HG03342 (cell line): ENCODE results near the gene LIN28A.

ENCODE experiments used
- ATAC-seq: cut with Tn5 transposase; IDR thresholded peaks from one replicate; pipeline ENCODE4 v1.9.1; 2021; ENCODE audit warnings: mild to moderate bottlenecking, moderate library complexity; ENCODE audit not compliant: unreplicated experiment

LIN28A gene

DNA sequence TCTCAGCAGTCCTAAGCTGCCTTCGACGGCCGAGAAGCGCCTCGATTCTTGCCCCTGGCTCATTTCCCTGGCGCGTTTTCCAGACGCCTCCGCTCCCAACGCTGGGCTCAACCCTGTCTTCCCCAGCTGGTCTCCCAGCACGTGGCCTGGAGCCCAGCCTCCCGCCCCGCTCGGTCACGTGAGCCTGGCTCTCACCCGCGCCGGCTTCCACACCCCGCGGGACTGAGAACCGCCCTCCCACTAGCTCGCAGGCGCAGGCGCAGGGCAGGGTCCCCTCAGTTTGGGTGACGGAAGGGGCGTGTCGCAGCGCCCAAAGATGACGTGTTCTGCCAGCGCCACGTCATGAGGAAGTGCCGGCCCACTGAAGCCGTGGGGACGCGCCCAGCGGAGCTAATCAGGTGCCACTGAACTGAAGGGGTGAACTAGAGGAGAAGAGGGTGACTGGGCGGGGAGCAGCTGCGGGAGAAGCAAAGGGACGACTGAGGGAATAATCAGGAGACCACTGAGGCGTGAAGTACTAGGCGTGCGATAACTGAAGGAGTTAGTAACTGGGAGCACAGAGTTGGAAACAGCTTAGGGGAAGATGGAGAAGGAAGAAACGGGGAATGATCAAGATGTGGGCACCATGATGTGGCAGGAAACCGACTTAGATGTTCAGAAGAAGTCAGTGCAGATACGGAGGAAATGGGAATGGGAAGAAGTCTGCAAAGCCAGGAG lies 21.5 kb downstream of the LIN28A start, which contains the start of gene DHDDS:
Gene DHDDS (plus strand): TSS at position 343 of the 717 bp plus-strand sequence. CDS start 625 bp downstream, outside the sequence.
- peak; percentile 90 for ATAC-seq

DNA sequence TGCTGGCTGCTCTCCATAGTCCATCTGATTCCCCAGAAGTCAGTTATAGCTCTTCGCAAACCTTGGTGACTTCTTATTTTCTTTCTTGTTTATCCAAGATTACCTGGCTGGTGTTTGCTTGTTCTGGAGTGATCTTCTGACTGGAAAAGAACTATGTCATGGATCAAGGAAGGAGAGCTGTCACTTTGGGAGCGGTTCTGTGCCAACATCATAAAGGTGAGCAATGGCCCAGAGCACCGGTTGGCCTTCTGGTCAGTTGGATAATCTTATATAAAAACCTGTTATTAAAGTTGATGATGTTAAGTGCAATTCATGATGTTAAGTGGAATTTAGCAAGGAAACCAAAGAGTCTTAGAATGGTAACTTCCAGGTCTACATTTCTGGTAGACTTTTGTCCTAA lies 22.2 kb downstream of the LIN28A start:
- no peak for ATAC-seq

DNA sequence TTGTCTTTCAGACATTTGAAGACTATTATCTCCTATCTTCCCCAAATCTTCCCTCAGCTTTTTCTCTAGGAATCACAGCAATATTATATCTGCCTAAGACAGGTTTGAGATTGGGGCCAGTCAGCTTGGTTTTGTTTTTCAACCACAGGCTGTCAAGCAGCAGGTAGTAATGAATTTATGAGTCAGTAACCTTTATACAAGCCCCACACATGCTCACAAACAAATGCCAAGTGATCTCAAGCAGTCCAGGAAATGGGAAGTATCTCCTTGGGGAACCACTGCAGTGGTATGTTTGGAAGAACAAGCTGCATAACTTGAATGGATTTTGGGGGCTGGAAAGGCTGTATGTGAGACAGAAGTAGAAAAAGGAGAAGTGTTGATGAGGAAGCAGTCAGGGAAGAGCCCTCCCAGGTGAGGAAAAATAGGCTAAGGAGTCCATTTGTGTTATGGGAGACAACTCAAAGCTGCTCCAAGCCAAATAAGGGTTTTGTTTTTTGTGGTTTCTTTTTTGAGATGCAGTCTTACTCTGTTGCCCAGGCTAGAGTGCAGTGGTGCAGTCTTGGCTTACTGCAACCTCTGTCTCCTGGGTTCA lies 23.6 kb downstream of the LIN28A start:
- ATAC-seq, result no peak

DNA sequence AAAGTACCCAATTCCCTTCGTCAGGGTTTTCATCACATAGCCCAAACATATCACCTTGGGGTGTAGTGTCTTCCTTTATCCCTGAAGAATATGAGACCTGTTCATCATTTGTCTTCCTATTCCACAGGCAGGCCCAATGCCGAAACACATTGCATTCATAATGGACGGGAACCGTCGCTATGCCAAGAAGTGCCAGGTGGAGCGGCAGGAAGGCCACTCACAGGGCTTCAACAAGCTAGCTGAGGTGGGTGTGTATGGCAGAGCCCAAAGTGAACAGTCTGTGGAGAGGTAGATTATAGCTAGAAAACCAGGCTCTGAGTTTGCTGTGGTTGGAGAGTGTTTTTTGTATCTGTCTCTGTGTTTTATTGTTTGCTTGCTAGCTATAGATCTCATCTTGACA lies 27.4 kb downstream of the LIN28A start:
- no peak for ATAC-seq

DNA sequence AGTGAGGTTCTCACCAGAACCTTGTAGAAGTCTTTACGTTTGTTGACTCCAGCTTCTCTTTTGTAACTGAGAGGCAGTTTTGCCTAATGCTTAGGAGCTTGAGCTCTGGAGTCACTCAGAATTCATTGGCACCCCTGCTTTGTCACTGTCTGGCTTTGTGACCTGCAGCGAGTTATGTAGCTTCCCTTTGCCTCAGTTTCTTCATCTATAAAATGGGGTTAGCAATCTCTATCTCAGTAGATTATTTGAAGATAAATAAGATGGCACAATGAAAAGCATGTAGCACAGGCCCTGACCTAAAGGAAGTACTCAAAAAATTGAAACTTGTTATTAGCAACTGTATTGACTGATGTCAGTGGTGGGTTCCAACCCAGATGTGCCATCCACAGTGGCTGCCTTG lies 29.6 kb downstream of the LIN28A start:
- no peak for ATAC-seq

DNA sequence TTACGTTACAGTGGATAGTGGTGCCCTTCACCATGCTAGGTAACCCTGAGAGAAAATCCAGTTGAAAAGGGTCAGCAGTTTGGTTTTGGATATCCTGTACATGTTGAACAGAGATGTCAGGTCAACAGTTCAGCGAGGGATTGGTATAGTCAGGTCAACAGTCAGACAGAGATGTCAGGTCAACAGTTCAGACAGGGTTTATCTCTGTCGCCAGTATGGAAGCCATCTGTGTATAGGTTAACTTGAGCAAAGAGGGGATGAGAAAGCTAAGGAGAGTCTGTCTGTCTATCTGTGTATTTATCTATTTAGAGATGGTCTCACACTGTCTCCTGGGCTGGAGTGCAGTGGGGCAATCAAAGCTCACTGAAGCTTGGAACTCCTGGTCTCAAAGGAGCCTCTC lies 39.3 kb downstream of the LIN28A start:
- ATAC-seq, result no peak

DNA sequence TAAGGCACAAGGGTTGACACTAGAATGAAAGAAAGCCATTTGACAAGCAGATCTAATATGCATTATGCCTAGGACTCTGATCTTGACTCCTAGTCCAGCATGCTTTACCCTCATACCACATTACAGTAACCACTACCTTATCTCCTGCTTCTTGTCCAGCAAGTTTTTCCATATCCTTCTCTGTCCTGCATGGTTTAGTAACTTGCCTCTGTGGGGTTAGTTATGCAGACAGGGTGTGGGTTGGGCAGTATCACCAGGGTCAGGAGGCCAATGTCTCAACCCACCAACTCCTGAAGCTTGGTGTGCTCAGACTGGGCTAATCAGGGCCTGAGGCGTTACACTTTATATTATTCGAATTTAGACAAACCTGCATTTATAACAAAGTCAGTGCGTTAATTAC lies 40.3 kb downstream of the LIN28A start:
- ATAC-seq, result no peak

DNA sequence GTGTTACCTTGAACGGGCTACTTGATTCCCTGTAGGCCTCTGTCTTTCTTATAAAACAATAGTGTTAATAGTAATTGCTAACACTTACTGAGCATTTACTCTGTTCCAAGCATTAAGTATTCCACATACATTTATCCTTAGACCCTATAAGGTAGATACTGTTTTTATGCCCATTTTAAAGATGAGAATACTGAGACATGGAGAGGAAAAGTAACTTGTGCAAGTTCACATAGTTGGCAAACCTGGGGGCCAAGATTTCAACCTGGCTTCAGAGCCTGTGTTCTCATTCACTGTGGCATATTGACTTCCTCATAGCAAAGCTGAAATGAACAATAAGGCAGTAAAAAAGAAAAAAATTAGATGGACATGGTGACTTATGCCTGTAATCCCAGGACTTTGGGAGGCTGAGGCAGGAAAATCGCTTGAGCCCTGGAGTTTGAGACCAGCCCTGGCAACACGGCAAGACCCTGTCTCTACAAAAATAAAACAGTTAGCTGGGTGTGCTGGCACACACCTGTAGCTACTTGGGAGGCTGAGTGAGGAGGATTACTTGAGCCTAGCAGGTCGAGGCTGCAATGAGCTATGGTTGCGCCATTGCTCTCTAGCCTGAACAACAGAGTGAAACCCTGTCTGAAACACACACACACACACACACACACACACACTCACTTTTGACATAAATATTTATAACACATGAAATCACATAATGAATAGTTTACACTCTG lies 42.0 kb downstream of the LIN28A start:
- ATAC-seq, result no peak

DNA sequence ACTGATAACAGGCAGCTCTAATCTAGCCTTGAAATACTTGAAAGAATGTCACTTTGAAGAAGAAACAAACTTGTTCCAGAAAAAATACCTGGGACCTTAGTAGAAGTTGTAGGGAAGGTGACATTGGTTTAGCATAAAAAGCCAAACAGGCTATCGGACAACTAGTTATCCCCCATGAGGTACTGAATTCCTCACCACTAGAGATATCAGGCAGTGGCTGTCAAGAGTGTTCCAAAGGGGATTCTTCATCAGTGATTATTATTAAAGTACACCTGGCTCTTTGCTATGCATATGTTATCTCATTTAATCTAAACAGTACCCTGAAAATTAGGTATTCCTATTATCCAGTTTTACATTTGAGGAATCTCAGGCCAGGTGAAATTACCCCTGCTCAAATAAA lies 48.5 kb downstream of the LIN28A start:
- no peak for ATAC-seq

DNA sequence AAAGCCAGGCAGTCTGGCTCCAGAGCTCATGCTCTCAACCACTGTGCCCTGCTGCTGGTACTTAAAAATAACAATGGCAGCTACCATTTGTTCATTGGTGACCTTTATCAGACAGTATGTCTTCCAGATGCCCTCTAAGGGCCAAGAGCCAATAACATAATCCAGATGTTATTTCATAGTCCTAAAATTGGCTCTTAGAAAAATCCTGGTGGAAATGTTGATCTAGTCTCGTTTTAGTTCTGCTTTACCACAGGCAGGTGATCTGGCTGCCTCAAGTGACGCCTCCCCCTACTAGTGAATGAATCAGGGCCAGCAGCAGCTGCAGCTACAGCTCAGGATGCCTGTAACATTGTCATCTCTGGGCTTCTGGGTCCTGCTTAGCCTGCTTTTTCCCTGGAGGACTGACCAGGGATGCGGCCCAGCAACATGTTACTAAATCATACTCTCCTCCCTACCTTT lies 49.0 kb downstream of the LIN28A start:
- ATAC-seq, result no peak

DNA sequence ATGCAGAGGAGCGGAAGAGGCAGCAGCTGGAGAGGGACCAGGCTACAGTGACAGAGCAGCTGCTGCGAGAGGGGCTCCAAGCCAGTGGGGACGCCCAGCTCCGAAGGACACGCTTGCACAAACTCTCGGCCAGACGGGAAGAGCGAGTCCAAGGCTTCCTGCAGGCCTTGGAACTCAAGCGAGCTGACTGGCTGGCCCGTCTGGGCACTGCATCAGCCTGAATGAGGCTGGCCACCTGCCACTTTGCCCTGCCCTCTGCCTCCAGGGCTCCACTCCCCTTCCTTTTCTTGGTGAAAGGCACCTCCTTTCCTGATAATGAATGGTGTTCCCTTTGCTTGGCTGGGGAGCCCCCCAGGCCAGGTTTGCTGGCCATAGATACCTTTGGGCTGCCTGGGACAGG lies 58.3 kb downstream of the LIN28A start:
- ATAC-seq, result no peak

DNA sequence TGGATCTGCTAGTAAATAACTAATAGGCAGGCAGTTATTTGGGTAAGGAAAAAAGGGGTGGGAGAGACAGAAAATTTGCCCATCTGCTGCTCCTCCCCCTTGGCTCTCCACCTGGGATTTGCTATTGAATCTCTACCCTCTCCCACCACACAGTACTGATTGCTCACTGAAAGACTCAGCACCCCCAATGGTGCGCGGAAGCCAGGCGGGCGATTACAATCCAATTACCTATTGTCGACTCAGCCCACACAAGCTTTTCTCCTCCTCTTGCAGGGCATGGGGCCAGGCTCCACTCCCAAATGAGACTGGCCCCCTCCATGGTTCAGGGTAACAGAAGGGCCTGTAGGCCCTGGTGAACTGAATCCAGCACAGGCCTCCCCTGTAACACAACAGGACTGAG lies 58.9 kb downstream of the LIN28A start:
- ATAC-seq, result no peak

DNA sequence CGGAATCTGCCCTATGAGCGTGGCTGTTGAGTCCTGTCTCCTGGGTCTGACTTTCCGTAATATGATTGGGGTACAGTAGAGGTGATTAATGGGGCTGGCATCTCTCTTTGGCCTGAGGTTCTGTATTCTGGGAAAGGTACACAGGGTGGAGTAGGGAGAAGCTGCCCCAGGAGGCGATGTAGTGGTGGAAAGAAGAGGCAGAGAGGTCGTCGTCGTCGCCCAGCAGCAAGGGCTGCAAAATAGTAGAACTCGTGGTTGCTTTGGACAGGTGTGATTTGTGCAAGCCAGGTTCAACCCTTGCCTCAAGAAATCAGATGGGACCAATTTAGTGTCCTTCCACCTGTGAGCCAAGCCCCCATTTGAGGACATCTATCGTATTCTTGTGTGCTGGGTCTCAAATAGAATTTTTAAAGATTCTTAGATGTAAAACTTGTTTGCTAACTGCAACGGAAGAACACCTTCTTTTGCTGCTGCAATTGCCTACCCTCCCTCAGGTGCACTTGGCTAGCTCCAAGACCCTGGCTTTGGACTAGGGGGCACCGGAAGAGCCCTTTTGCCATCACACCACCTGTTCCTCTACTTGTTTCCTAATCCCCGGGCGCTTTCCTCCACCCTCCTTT lies 60.4 kb downstream of the LIN28A start:
- ATAC-seq, result no peak

DNA sequence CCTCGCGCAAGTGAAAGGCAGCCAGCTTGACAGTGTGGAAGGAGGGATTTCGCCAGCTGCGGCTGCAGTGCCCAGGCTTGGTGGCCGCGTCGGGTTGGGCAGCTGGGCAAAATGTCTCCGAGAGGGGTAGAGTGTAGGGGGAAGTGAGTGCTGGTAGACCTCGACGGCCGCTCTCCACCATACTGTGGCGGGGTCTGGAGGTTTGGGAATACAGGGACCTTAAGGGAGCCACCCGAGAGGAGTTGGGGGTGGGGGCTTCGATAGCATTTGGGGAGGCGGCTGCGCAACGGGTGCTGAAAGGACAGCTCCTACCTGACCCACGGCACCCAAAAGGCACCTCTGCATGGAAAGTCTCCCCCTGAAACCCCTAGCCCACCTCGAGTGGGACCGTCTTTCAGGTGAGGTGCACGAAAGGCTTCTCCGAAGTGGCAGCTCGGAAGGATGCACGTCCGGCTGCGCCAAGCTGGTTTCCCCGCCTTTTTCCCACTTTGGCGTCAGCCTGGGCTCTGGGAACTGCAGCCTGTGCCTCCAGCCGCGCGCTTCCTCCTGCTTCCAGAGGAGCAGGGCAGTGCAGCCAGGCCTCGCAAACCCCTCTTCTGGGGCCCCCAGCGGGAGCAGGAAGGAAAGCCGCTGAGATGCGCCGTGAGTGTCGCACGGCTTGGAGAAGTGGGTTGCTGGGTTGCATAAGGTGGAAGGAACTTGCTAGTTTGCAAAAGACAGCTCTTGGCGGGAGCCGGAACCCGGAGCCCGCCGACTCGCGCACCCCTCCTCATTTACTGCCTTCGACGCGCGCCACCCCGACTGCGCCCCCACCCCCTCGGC lies 61.1 kb downstream of the LIN28A start:
- ATAC-seq, result peak; percentile 3

DNA sequence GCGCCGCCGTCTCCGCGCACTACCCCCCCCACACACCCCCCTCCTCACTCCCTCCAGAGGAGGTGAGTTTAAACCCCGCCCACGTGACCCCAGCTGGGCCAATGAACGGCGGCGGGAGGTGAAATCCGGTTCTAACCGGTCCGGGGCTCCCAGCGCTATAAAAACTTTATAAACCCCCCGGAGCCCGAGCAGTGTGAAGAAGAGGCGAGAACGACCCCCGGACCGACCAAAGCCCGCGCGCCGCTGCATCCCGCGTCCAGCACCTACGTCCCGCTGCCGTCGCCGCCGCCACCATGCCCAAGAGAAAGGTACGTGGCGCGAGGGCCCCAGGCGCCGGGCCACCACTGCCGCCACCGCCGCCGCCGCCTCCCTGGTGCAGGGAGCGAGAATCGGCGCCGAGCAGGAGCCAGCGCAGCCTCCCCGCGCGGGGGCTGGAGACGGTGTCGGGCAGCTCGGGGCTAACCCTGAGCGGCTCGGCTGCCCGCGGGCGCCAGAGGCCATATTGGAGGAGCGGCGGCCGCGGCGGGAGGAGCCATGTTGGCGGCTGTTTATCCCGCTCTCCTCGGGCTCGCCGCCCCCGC lies 61.8 kb downstream of the LIN28A start, which contains the start of gene HMGN2:
Gene HMGN2 (plus strand): TSS at position 121 of the 581 bp plus-strand sequence. CDS start 173 bp downstream, at position 294.
- peak; percentile 45 for ATAC-seq

DNA sequence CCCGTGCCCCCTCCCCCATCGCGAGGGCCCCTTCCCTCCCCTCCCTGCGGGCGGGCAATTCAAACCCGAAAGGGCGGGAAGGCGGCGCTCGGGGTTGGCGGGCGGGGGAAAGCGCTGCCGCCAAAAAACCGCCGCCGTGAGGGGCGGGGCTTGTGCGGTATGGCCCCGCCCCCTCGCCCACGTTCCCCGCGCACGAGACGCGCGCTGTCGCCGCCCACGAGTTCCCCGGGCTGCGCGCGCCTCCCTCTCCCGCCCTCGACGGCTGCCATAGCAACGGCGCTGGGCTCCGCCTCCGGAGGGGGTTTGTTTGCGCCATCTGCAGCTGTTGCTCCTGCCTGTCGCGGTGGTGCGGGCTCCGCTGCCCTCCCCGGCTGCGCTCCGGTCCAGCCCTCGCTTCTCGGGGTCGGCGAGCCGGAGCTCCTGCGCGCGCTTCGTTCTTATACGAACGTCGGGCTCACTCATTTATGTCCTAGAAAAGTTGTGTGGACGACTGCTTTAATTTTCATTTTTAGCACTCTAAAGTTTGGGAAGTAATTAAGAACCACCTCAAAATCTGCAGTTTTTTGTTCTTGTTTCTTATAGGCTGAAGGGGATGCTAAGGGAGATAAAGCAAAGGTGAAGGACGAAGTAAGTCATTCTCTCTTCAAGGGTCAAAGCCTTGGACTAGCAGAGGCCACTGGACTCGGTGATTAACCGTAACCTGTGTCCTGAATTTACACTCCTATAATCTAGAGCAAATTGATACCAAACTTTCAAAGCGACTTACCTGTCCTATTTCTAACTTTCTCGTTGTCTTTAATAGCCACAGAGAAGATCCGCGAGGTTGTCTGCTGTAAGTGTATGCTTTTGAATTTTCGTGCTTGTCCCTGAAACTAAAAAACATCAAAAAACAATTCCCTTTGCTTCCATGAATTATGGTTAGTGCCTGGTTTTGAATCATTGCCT lies 62.6 kb downstream of the LIN28A start:
- ATAC-seq, result peak; percentile 65

DNA sequence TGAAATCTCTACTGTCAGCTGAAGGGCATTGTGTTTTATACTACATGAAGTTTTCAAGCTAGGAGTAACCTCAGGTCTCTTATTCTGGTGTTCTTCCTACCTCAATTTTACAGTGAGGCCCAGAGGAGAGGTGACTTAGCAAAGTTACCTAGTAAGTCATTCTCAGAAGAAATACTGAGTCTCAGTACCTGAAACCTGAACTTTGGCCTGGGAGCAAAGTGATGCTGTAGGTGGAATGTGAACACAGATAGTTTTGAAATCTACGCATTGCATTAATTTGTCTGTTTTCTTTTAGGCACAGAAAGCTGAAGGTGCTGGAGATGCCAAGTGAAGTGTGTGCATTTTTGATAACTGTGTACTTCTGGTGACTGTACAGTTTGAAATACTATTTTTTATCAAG lies 64.2 kb downstream of the LIN28A start:
- no peak for ATAC-seq

DNA sequence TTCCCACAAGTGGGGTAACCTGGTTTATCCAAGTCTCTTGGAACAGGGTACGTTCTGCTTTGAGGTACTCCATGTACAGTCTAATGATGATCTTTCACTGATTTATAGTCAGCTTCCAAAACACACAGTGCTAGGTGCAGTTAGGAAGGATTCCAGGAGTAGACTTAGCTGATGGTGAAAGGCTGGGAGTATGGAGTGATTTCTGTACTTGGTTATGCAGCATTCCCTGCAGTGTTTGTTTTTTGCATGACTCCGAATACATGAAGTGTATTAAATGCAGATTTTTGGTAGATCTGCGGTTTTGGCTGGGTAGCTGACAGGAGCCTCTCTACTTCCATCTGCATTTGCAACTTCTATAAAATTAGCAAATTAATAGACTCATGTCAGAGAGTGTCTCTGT lies 65.4 kb downstream of the LIN28A start:
- ATAC-seq, result no peak

DNA sequence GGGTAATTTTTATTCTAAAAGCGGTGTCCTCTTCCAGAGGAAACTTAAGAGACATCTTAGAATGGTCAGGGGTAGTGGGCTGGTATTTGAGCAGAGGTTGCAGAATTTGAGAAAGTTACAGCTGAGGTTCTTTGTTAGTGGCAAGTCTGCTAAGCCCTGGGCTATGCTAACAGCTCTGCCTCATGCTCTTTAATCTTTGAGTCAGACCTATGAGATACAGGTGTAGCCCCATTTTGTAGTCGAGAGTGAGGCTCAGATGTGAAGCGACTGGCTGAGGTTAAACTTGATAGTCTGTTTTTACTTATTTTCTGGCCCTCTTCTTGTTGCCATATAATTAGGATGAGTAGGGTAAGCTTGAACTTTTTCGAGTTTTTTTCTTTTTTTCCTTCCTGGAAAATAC lies 66.3 kb downstream of the LIN28A start:
- no peak for ATAC-seq
